PC-9 (cell line): ENCODE measurements around the gene LYSMD4. TPM values are rescaled to one million over a fixed set of nuclear protein-coding genes. Genes with fewer than 3 reads are reported as not detected.
"Not testable (repeated sequence)": the region's sequence is repeated elsewhere in the genome, so short reads cannot be mapped to it uniquely, and the experiment has no call there.

Experiments
- BruUV-seq: library from RNA; stranded (reverse); fragments of 400-500 nt; replicated peaks from 2 replicates; lab custom pipeline; 2021; lab: Mats Ljungman, UMichigan
- CTCF ChIA-PET: fragments of 300-600 bp; sonication (Branson Sonifier 250); formaldehyde crosslinking; loops from one replicate; lab custom pipeline; 2022; ENCODE audit warnings: antibody characterized with exemption; lab: Charles Lee
- POLR2A ChIA-PET: fragments of 300-600 bp; sonication (Branson Sonifier 250); formaldehyde crosslinking; loops from one replicate; lab custom pipeline; 2022; ENCODE audit warnings: antibody characterized with exemption; ENCODE audit not compliant: unreplicated experiment; lab: Charles Lee
- DNase-seq, 2 experiments: peaks; one replicate each; pipeline versions ENCODE4 v3.0.0 to v3.0.0-alpha.2; 2015 to 2022; ENCODE audit warnings: mixed read lengths in 1 of 2
- H2AFZ ChIP-seq: fragments of 200-600 bp; sonication (generic); 2 replicates; pipeline ENCODE4 v1.8.1; 2017; ENCODE audit warnings: antibody characterized with exemption
- H3F3A ChIP-seq: fragments of 200-600 bp; sonication (generic); 2 replicates; pipeline ENCODE4 v1.8.1; 2017; ENCODE audit warnings: antibody characterized with exemption, mild to moderate bottlenecking, low read depth; ENCODE audit not compliant: insufficient read depth
- H3K27ac ChIP-seq: fragments of 200-600 bp; sonication (generic); 2 replicates; pipeline ENCODE4 v1.6.1; 2016; ENCODE audit warnings: mixed run types
- H3K27me3 ChIP-seq: fragments of 200-600 bp; sonication (generic); 2 replicates; pipeline ENCODE4 v1.6.1; 2016; ENCODE audit warnings: low read depth, mixed run types; ENCODE audit not compliant: insufficient read depth
- H3K36me3 ChIP-seq: fragments of 200-600 bp; sonication (generic); 2 replicates; pipeline ENCODE4 v1.6.1; 2016; ENCODE audit warnings: low read depth, mixed run types
- H3K4me1 ChIP-seq: fragments of 200-600 bp; sonication (generic); replicated peaks from 2 replicates; pipeline ENCODE4 v1.6.1; 2016; ENCODE audit warnings: mixed run types; ENCODE audit not compliant: insufficient read depth
- H3K4me2 ChIP-seq: fragments of 200-600 bp; sonication (generic); 2 replicates; pipeline ENCODE4 v1.6.1; 2017; ENCODE audit warnings: mixed run types
- H3K4me3 ChIP-seq: fragments of 200-600 bp; sonication (generic); 2 replicates; pipeline ENCODE4 v1.6.1; 2016; ENCODE audit warnings: mixed run types
- H3K79me2 ChIP-seq: fragments of 200-600 bp; sonication (generic); 2 replicates; pipeline ENCODE4 v1.6.1; 2017; ENCODE audit warnings: low read depth, mixed run types
- H3K9me2 ChIP-seq: fragments of 200-600 bp; sonication (generic); 2 replicates; pipeline ENCODE4 v1.8.1; 2017; ENCODE audit warnings: mild to moderate bottlenecking; ENCODE audit not compliant: insufficient read depth
- H3K9me3 ChIP-seq: fragments of 200-600 bp; sonication (generic); 2 replicates; pipeline ENCODE4 v1.8.1; 2016; ENCODE audit warnings: low read depth; ENCODE audit not compliant: insufficient read depth
- H4K20me1 ChIP-seq: fragments of 200-600 bp; sonication (generic); 2 replicates; pipeline ENCODE4 v1.8.1; 2017; ENCODE audit not compliant: insufficient read depth
- EZH2 ChIP-seq: fragments of 200-600 bp; sonication (generic); IDR thresholded peaks from 2 replicates; pipeline ENCODE4 v1.8.0; 2017; ENCODE audit warnings: antibody characterized with exemption, low read depth
- intact Hi-C: fragments of 100-400 bp; cut with micrococcal nuclease; formaldehyde crosslinking; loops from one replicate; pipeline ENCODE4 v1.10.0; 2022; ENCODE audit not compliant: unreplicated experiment
- total RNA-seq: library from RNA; stranded (reverse); gene quantifications from 2 replicates; pipeline ENCODE4 v1.2.3, GENCODE V29; 2021
- TF ChIP-seq, protein P1 (sequence below): fragments of 200-600 bp; sonication (generic); conservative IDR thresholded peaks from 2 replicates; pipeline ENCODE4 v1.6.1; 2017; ENCODE audit warnings: mixed run types, antibody characterized with exemption, mild to moderate bottlenecking, moderate library complexity

Gene LYSMD4
- total RNA-seq, 1 experiment from 2014 or later, result 5.7 TPM

DNA sequence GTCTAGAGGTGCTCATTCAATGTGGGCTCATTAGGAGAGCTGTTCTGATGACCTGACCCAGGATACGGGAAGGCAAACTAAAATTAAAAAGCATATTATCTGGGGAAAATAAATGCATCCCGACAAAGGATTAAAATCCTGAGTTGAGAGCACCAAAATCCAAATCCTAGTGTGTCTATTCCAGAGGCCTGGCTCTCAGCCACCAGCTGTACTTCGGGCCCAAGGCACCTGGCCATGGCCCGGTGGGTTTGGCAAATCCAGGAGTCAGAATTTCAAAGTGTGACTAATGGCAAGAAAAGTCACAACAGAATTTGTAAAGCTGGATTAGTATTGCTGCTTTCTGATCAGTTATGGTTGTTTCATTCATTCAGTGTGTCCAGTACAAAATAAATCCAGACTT is 2.6 kb upstream of the LYSMD4 start:
- BruUV-seq, result no TSS peak
- TF ChIP-seq, protein P1, sequence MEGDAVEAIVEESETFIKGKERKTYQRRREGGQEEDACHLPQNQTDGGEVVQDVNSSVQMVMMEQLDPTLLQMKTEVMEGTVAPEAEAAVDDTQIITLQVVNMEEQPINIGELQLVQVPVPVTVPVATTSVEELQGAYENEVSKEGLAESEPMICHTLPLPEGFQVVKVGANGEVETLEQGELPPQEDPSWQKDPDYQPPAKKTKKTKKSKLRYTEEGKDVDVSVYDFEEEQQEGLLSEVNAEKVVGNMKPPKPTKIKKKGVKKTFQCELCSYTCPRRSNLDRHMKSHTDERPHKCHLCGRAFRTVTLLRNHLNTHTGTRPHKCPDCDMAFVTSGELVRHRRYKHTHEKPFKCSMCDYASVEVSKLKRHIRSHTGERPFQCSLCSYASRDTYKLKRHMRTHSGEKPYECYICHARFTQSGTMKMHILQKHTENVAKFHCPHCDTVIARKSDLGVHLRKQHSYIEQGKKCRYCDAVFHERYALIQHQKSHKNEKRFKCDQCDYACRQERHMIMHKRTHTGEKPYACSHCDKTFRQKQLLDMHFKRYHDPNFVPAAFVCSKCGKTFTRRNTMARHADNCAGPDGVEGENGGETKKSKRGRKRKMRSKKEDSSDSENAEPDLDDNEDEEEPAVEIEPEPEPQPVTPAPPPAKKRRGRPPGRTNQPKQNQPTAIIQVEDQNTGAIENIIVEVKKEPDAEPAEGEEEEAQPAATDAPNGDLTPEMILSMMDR, result no peak
- TF ChIP-seq EZH2, result no peak
- Histone ChIP-seq H3K4me1 (peaks cover 7% of the 10 kb centered on the region; the same call in 1 of the 2 replicates), H2AFZ (no peak overlapping the region; the same call in 1 of the 2 replicates), H3K36me3 (no peaks in the 10 kb centered on the region), H3K79me2 (no peaks in the 10 kb centered on the region), H3K27ac (no peak overlapping the region), H3K27me3 (no peaks in the 10 kb centered on the region), H3F3A (no peaks in the 10 kb centered on the region), H3K9me3 (no peaks in the 10 kb centered on the region), H3K4me2 (no peak overlapping the region), H3K4me3 (no peak overlapping the region), H4K20me1 (no peaks in the 10 kb centered on the region), H3K9me2 (no peaks in the 10 kb centered on the region)
- no peak for DNase-seq
- ChIA-PET CTCF (no interaction called here), POLR2A (no interaction called here)
- intact Hi-C loops, result loop anchor here (2.0 to 10.0 kb wide), 2 partner anchors 13 to 631 kb away; partner anchors contain the start of gene SYNM

DNA sequence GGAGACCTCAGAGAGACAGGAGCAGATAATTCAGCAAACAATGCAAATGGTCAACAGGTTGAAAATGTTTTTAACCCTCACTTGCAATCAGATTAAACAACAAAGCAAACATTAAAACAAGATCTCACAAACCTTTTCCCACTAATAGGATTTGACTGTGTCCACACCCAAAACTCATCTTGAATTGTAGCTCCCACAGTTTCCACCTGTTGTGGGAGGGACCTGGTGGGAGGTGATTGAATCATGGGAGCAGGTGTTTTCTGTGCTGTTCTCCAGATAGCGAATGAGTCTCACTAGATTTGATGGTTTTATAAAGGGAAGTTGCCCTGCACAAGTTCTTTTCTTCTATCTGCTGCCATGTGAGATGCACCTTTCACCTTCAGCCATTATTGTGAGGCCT is 1.3 kb upstream of the LYSMD4 start:
- DNase-seq, result no peak
- no peaks in the 10 kb centered on the region for H3K27me3 ChIP-seq
- no peaks in the 10 kb centered on the region for H3K79me2 ChIP-seq
- peaks cover 7% of the 10 kb centered on the region; the same call in 1 of the 2 replicates for H3K4me1 ChIP-seq
- H4K20me1 ChIP-seq, result no peaks in the 10 kb centered on the region
- H3K4me3 ChIP-seq, result no peak overlapping the region
- no peaks in the 10 kb centered on the region for H3K9me2 ChIP-seq
- intact Hi-C loops, result loop anchor here (2.0 to 10.0 kb wide), 2 partner anchors 14 to 630 kb away; partner anchors contain the start of gene SYNM
- ChIA-PET POLR2A (no interaction called here), CTCF (interaction anchor here (0.7 kb wide), 1 partner anchor 832 kb away, joined by 7 read pairs; no protein-coding TSS in a partner anchor)
- no peaks in the 10 kb centered on the region for H3K9me3 ChIP-seq
- H2AFZ ChIP-seq, result no peak overlapping the region
- H3K27ac ChIP-seq, result no peak overlapping the region
- H3F3A ChIP-seq, result no peaks in the 10 kb centered on the region
- BruUV-seq, result no TSS peak
- no peaks in the 10 kb centered on the region for H3K36me3 ChIP-seq
- TF ChIP-seq, protein P1, result no peak
- no peak for TF ChIP-seq EZH2
- no peak overlapping the region for H3K4me2 ChIP-seq

DNA sequence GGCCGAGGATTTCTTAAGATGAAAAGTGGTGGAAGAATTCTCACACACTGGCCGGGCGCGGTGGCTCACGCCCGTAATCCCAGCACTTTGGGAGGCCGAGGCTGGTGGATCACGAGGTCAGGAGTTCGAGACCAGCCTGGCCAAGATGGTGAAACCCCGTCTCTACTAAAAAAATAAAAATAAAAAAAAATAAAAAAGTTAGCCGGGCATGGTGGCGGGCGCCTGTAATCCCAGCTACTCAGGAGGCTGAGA is 729 bp upstream of the LYSMD4 start:
- H3F3A ChIP-seq, H4K20me1 ChIP-seq, H3K4me1 ChIP-seq, H3K36me3 ChIP-seq, DNase-seq, H3K9me3 ChIP-seq, H3K79me2 ChIP-seq, CTCF ChIA-PET, H3K9me2 ChIP-seq, H3K27ac ChIP-seq, H3K27me3 ChIP-seq: not testable (repeated sequence)
- intact Hi-C loops, result loop anchor here (2.0 to 10.0 kb wide), 2 partner anchors 15 to 629 kb away; partner anchors contain the start of gene SYNM
- BruUV-seq, result TSS peak; percentile 99
- POLR2A ChIA-PET, result interaction anchor here (1.1 kb wide), 1 partner anchor 483 kb away, joined by 3 read pairs; the partner anchor contains the start of gene LRRC28
- H3K4me2 ChIP-seq, result peak overlapping the region; percentile 75
- peak overlapping the region; percentile 78 for H3K4me3 ChIP-seq
- H2AFZ ChIP-seq, result peak overlapping the region; percentile 92
